Measurements from ENCODE around the gene PIK3CD. TPM values are rescaled to one million over a fixed set of nuclear protein-coding genes. Genes with fewer than 3 reads are reported as not detected.
"Not testable (repeated sequence)": the region's sequence is repeated elsewhere in the genome, so short reads cannot be mapped to it uniquely, and the experiment has no call there.

The PIK3CD gene
- total and polyA plus RNA-seq, 2 donors (not counting 3 experiments of a cell fraction or from before 2014, with no cell fraction given) = 3.5 to 5.2 TPM

GRCh38 chr1:9711466-9712020 lies 60.0 kb downstream of the PIK3CD start:
- Histone ChIP-seq H3K27ac (ENCODE audit: insufficient read depth, low read depth, low read length) (no peak overlapping the region), H3K4me1 (ENCODE audit: control insufficient read depth, extremely low read depth, insufficient read depth, low read length) (no peaks in the 10 kb centered on the region), H3K4me3 (replicated peaks in 1 of 3; ENCODE audit: insufficient read depth in 1 of 3, low read depth in 1 of 3, low read length in 3 of 3) (no peak overlapping the region), H4K20me1 (replicated peaks; ENCODE audit: control insufficient read depth, extremely low read depth, insufficient read depth, low read length) (no peaks in the 10 kb centered on the region), H3K4me2 (ENCODE audit: insufficient read depth, low read length) (no peak overlapping the region), H3K79me2 (ENCODE audit: control insufficient read depth, insufficient read depth, low read length) (no peaks in the 10 kb centered on the region), H3K9ac (replicated peaks; ENCODE audit: extremely low read depth, insufficient read depth, low read length) (no peak overlapping the region), H3K36me3 (ENCODE audit: control insufficient read depth in 2 of 2, extremely low read depth in 1 of 2, insufficient read depth in 2 of 2, low read length in 2 of 2) (no peaks in the 10 kb centered on the region), H3K27me3 (ENCODE audit: control insufficient read depth in 2 of 2, insufficient read depth in 2 of 2, low read length in 2 of 2) (no peaks in the 10 kb centered on the region), H2AFZ (ENCODE audit: low read depth, low read length) (no peak overlapping the region), H3K9me1 (replicated peaks; ENCODE audit: control insufficient read depth, extremely low read depth, insufficient read depth, low read length) (no peaks in the 10 kb centered on the region), H3K9me3 (replicated peaks; ENCODE audit: control insufficient read depth, insufficient read depth, low read length) (no peaks in the 10 kb centered on the region)
- DNase-seq (ENCODE audit: low read depth, low spot score) (no peak), FAIRE-seq (no peak)
- intact Hi-C loops (cut with micrococcal nuclease) = no loop called here
- BruUV-seq (replicated peaks) = no TSS peak
- ChIA-PET CTCF (interaction anchor here (0.7 to 0.8 kb wide), 2 partner anchors 9 to 11 kb away, joined by 3 to 8 read pairs; no protein-coding TSS in a partner anchor), POLR2A (interaction anchor here (0.7 kb wide), 1 partner anchor 719 kb away, joined by 4 read pairs; no protein-coding TSS in a partner anchor)
- dilution Hi-C loops (cut with MboI; ENCODE audit: extremely low pct_ligation_motif_present, low sequenced_read_pairs) = no loop called here
- TF ChIP-seq GATA2 (IDR thresholded peaks at IDR 0.05; ENCODE audit: insufficient read depth, insufficient read length, low read depth, low read length) (no peak), POLR2AphosphoS5 (IDR thresholded peaks at IDR 0.05; ENCODE audit: insufficient read depth, low read depth, low read length) (no peak), POLR2A (IDR thresholded peaks at IDR 0.05; ENCODE audit: low read depth, low read length) (no peak), EZH2 (IDR thresholded peaks at IDR 0.05; ENCODE audit: borderline replicate concordance, low read depth, low read length, severe bottlenecking) (no peak)

GRCh38 chr1:9712767-9713166 lies 61.2 kb downstream of the PIK3CD start:
- H3K27ac ChIP-seq (ENCODE audit: insufficient read depth, low read depth, low read length); intact Hi-C loops (cut with micrococcal nuclease); H3K36me3 ChIP-seq (ENCODE audit: control insufficient read depth in 2 of 2, extremely low read depth in 1 of 2, insufficient read depth in 2 of 2, low read length in 2 of 2); H4K20me1 ChIP-seq (replicated peaks; ENCODE audit: control insufficient read depth, extremely low read depth, insufficient read depth, low read length); H3K27me3 ChIP-seq (ENCODE audit: control insufficient read depth in 2 of 2, insufficient read depth in 2 of 2, low read length in 2 of 2); H2AFZ ChIP-seq (ENCODE audit: low read depth, low read length); H3K9ac ChIP-seq (replicated peaks; ENCODE audit: extremely low read depth, insufficient read depth, low read length); BruUV-seq (replicated peaks); H3K4me1 ChIP-seq (ENCODE audit: control insufficient read depth, extremely low read depth, insufficient read depth, low read length); FAIRE-seq; H3K79me2 ChIP-seq (ENCODE audit: control insufficient read depth, insufficient read depth, low read length); H3K4me3 ChIP-seq (replicated peaks in 1 of 3; ENCODE audit: insufficient read depth in 1 of 3, low read depth in 1 of 3, low read length in 3 of 3); POLR2A ChIA-PET; H3K4me2 ChIP-seq (ENCODE audit: insufficient read depth, low read length); H3K9me1 ChIP-seq (replicated peaks; ENCODE audit: control insufficient read depth, extremely low read depth, insufficient read depth, low read length); H3K9me3 ChIP-seq (replicated peaks; ENCODE audit: control insufficient read depth, insufficient read depth, low read length); dilution Hi-C loops (cut with MboI; ENCODE audit: extremely low pct_ligation_motif_present, low sequenced_read_pairs); DNase-seq (ENCODE audit: low read depth, low spot score): not testable (repeated sequence)
- CTCF ChIA-PET = interaction anchor here (1.7 kb wide), 1 partner anchor 18 kb away, joined by 4 read pairs; no protein-coding TSS in a partner anchor
